Thymus (tissue), 11 donors: ENCODE data around the gene PRKCH. TPM values are rescaled to one million over a fixed set of nuclear protein-coding genes. Genes with fewer than 3 reads are reported as not detected.
A peak's percentile ranks its signal among the peaks of the same experiment; 100 is the strongest.

Experiments used
- DNase-seq, 9 donors: peaks; one replicate each; pipeline ENCODE4 v3.0.0-alpha.2; 2013; ENCODE audit warnings: low spot score in 9 of 9, low read depth in 6 of 9, missing footprints in 1 of 9
- H3K27ac ChIP-seq, 2 donors: one replicate each; pipeline ENCODE4 v1.5.1; 2013; ENCODE audit warnings: control low read depth in 1 of 2, low read depth in 1 of 2, low read length in 1 of 2, mild to moderate bottlenecking in 1 of 2, moderate library complexity in 1 of 2
- H3K27me3 ChIP-seq, 2 donors: one replicate each; pipeline ENCODE4 v1.5.1; 2013; ENCODE audit warnings: low read length in 1 of 2; ENCODE audit not compliant: control insufficient read depth in 2 of 2, insufficient read depth in 1 of 2
- H3K36me3 ChIP-seq, 2 donors: one replicate each; pipeline ENCODE4 v1.5.1; 2013; ENCODE audit warnings: low read length in 1 of 2, mild to moderate bottlenecking in 1 of 2, moderate library complexity in 1 of 2; ENCODE audit not compliant: control insufficient read depth in 2 of 2, insufficient read depth in 2 of 2
- H3K4me1 ChIP-seq, 2 donors: one replicate each; pipeline ENCODE4 v1.5.1; 2013; ENCODE audit warnings: low read length in 2 of 2; ENCODE audit not compliant: control insufficient read depth in 2 of 2, insufficient read depth in 2 of 2
- H3K4me3 ChIP-seq, 2 donors: one replicate each; pipeline ENCODE4 v1.5.1; 2013; ENCODE audit warnings: low read length in 2 of 2, control low read depth in 1 of 2, mild to moderate bottlenecking in 1 of 2
- H3K9me3 ChIP-seq, 2 donors: one replicate each; pipeline ENCODE4 v1.5.1; 2013; ENCODE audit warnings: low read length in 1 of 2, mild to moderate bottlenecking in 1 of 2; ENCODE audit not compliant: control insufficient read depth in 2 of 2, insufficient read depth in 1 of 2
- WGBS: extraction: QIAGEN DNeasy Blood & Tissue Kit; methylation state at CpG from one replicate; pipeline ENCODE4 v1.1.7; 2013; 5-methylcytosine and 5-hydroxymethylcytosine counted together
- polyA plus RNA-seq: library from polyadenylated mRNA; stranded (reverse); fragments of 200-250 nt; gene quantifications from one replicate; pipeline ENCODE4 v1.2.3, GENCODE V29; 2013
- total RNA-seq: library from RNA; stranded (reverse); fragments of 120-200 nt; gene quantifications from one replicate; pipeline ENCODE4 v1.2.4, GENCODE V29; 2013
- donor health status: healthy.

Gene PRKCH
- total and polyA plus RNA-seq, 2 donors = 73.5 to 81.8 TPM

- no peak overlapping the region for H3K4me3 ChIP-seq
- peaks cover 10 to 21% of the 10 kb centered on the region in 2 donors for H3K36me3 ChIP-seq
- 14% methylated on average over 6 of the region's 6 CpGs for WGBS
- no peaks in the 10 kb centered on the region for H3K27me3 ChIP-seq
- DNase-seq = peak in 2 of 9 donors; percentile 37 to 68
- H3K27ac ChIP-seq = peak overlapping the region; percentile 38 to 69
- H3K4me1 ChIP-seq = peaks cover 35 to 56% of the 10 kb centered on the region in 2 donors
- no peaks in the 10 kb centered on the region for H3K9me3 ChIP-seq
Measured at GRCh38 chr14:61478971-61479473, 157.6 kb downstream of the PRKCH start.

GRCh38 chr14:61479746-61480502 is 158.5 kb downstream of the PRKCH start:
- WGBS = 86% methylated on average over 3 of the region's 3 CpGs
- H3K9me3 ChIP-seq = no peaks in the 10 kb centered on the region
- peak overlapping the region; percentile 54 to 69 for H3K27ac ChIP-seq
- H3K36me3 ChIP-seq = peaks cover 10 to 26% of the 10 kb centered on the region in 2 donors
- H3K4me3 ChIP-seq = no peak overlapping the region
- no peak for DNase-seq
- no peaks in the 10 kb centered on the region for H3K27me3 ChIP-seq
- H3K4me1 ChIP-seq = peaks cover 32 to 49% of the 10 kb centered on the region in 2 donors

GRCh38 chr14:61480704-61481285 is 159.4 kb downstream of the PRKCH start:
- no peak for DNase-seq
- 94% methylated on average over 8 of the region's 8 CpGs for WGBS
- no peak overlapping the region for H3K27ac ChIP-seq
- H3K36me3 ChIP-seq = peaks cover 18 to 34% of the 10 kb centered on the region in 2 donors
- H3K4me3 ChIP-seq = no peak overlapping the region
- H3K27me3 ChIP-seq = no peaks in the 10 kb centered on the region
- no peaks in the 10 kb centered on the region for H3K9me3 ChIP-seq
- peaks cover 32 to 46% of the 10 kb centered on the region in 2 donors for H3K4me1 ChIP-seq

- H3K27me3 ChIP-seq = no peaks in the 10 kb centered on the region
- DNase-seq = no peak
- peak overlapping the region in 1 of 2 donors; percentile 9 for H3K27ac ChIP-seq
- 83% methylated on average over 5 of the region's 5 CpGs for whole genome bisulfite sequencing
- H3K9me3 ChIP-seq = no peaks in the 10 kb centered on the region
- H3K36me3 ChIP-seq = peaks cover 22 to 36% of the 10 kb centered on the region in 2 donors
- H3K4me3 ChIP-seq = no peak overlapping the region
- peaks cover 24 to 38% of the 10 kb centered on the region in 2 donors for H3K4me1 ChIP-seq
Measured at GRCh38 chr14:61481701-61482100, 160.3 kb downstream of the PRKCH start.

GRCh38 chr14:61482348-61483206 is 161.2 kb downstream of the PRKCH start:
- peak overlapping the region in 1 of 2 donors; percentile 37 for H3K27ac ChIP-seq
- WGBS = 92% methylated on average over 8 of the region's 8 CpGs
- peaks cover 24 to 36% of the 10 kb centered on the region in 2 donors for H3K4me1 ChIP-seq

GRCh38 chr14:61483476-61483875 is 162.1 kb downstream of the PRKCH start:
- Histone ChIP-seq H3K36me3 (peaks cover 34 to 48% of the 10 kb centered on the region in 2 donors), H3K4me3 (no peak overlapping the region), H3K4me1 (peaks cover 15 to 27% of the 10 kb centered on the region in 2 donors), H3K9me3 (no peaks in the 10 kb centered on the region), H3K27me3 (no peaks in the 10 kb centered on the region), H3K27ac (no peak overlapping the region)
- 91% methylated on average over 7 of the region's 7 CpGs for WGBS
- DNase-seq = no peak

More at GRCh38 chr14:61482348-61483206, 161.2 kb downstream of the PRKCH start:
- Histone ChIP-seq H3K36me3 (peaks cover 29 to 44% of the 10 kb centered on the region in 2 donors), H3K9me3 (no peaks in the 10 kb centered on the region), H3K4me3 (no peak overlapping the region), H3K27me3 (no peaks in the 10 kb centered on the region)
- no peak for DNase-seq

- no peak overlapping the region for H3K27ac ChIP-seq
- 97% methylated on average over 9 of the region's 9 CpGs for whole genome bisulfite sequencing
- no peak for DNase-seq
- H3K36me3 ChIP-seq = peaks cover 35 to 51% of the 10 kb centered on the region in 2 donors
- H3K27me3 ChIP-seq = no peaks in the 10 kb centered on the region
- no peaks in the 10 kb centered on the region for H3K9me3 ChIP-seq
- no peak overlapping the region for H3K4me3 ChIP-seq
- H3K4me1 ChIP-seq = peaks cover 9 to 22% of the 10 kb centered on the region in 2 donors
Measured at GRCh38 chr14:61484031-61484430, 162.7 kb downstream of the PRKCH start.

- Histone ChIP-seq H3K27ac (peak overlapping the region in 1 of 2 donors; percentile 31), H3K4me3 (no peak overlapping the region), H3K36me3 (peaks cover 45 to 59% of the 10 kb centered on the region in 2 donors), H3K9me3 (no peaks in the 10 kb centered on the region), H3K27me3 (no peaks in the 10 kb centered on the region), H3K4me1 (peaks cover under 1 to 12% of the 10 kb centered on the region in 2 donors)
- WGBS = 98% methylated on average over 8 of the region's 8 CpGs
- no peak for DNase-seq
Measured at GRCh38 chr14:61484826-61485584, 163.6 kb downstream of the PRKCH start.
